ENCODE measurements around the gene POLG2.

POLG2 gene

GRCh38 chr17:64506201-64506575 is 9.3 kb upstream of the POLG2 start, which contains the start of gene DDX5:
Gene DDX5, minus strand, starts transcription at chr17:64506289. Its CDS starts 170 bp downstream, at chr17:64506119.
- peak; percentile 94 for DNase-seq (ENCODE audit: extremely low read depth, low read depth)
- no peak for TF ChIP-seq CTCF (IDR thresholded peaks at IDR 0.05; ENCODE audit: low read depth, low read length)

- TF ChIP-seq CTCF (IDR thresholded peaks at IDR 0.05; ENCODE audit: low read depth, low read length), result no peak
- DNase-seq (ENCODE audit: extremely low read depth, low read depth), result peak; percentile 84
Observed at GRCh38 chr17:64505340-64506200, 8.7 kb upstream of the POLG2 start.

- no peak for TF ChIP-seq CTCF (IDR thresholded peaks at IDR 0.05; ENCODE audit: low read depth, low read length)
- no peak for DNase-seq (ENCODE audit: extremely low read depth, low read depth)
Observed at GRCh38 chr17:64504769-64505339, 8.0 kb upstream of the POLG2 start.

- no peak for TF ChIP-seq CTCF (IDR thresholded peaks at IDR 0.05; ENCODE audit: low read depth, low read length)
- no peak for DNase-seq (ENCODE audit: extremely low read depth, low read depth)
Observed at GRCh38 chr17:64503821-64504768, 7.2 kb upstream of the POLG2 start.

- TF ChIP-seq CTCF (IDR thresholded peaks at IDR 0.05; ENCODE audit: low read depth, low read length), result no peak
- no peak for DNase-seq (ENCODE audit: extremely low read depth, low read depth)
Observed at GRCh38 chr17:64503341-64503740, 6.5 kb upstream of the POLG2 start.

GRCh38 chr17:64502809-64503208 is 6.0 kb upstream of the POLG2 start:
- no peak for DNase-seq (ENCODE audit: extremely low read depth, low read depth)

More at GRCh38 chr17:64502809-64503208, 6.0 kb upstream of the POLG2 start:
- no peak for TF ChIP-seq CTCF (IDR thresholded peaks at IDR 0.05; ENCODE audit: low read depth, low read length)

Data from AG09319 (cell line).